ENCODE data around the gene FAR2.
"Not testable (repeated sequence)": the region's sequence is repeated elsewhere in the genome, so short reads cannot be mapped to it uniquely, and the experiment has no call there.

Gene FAR2

DNA sequence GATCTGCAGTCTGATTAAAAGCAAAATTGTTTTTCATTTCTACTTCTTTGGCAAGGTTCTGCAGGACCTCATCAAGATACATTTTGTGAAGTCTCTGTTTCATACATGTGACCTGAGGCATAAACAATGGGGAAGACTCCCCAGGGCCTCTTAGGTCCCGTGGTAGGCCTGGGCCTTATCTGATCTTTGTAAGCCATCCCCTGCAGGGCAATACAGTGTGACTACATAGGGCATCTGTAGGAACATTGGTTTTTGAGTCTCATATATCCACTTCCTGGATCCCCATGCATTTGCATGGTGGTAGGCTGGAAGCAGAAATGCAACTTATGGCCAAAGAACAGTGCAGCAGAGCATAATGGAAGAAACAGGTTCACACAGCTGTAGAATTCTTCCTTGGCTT lies 6.0 kb downstream of the FAR2 start:
- no peak for DNase-seq

DNA sequence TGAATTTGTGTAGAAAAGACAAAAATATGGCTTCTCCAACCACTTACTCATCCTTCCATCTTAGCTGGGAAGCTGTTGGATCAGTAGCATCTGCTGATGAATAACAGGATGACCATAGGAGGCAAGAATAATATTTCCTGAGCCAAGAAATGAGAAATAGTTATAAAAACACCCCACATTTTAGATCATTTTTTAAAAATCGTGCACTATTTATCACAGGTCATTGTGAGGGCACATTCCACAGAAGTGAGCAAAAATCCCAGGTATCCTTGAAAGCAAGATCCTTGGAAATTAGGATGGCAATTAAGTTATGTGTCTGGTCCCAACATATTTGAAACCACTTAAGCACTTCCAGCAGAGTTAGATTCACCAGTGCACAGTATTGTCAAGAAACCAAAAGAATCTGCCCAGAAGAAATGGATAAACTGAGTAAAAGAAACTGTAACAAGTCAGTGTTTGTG lies 8.4 kb downstream of the FAR2 start:
- DNase-seq, result no peak

DNA sequence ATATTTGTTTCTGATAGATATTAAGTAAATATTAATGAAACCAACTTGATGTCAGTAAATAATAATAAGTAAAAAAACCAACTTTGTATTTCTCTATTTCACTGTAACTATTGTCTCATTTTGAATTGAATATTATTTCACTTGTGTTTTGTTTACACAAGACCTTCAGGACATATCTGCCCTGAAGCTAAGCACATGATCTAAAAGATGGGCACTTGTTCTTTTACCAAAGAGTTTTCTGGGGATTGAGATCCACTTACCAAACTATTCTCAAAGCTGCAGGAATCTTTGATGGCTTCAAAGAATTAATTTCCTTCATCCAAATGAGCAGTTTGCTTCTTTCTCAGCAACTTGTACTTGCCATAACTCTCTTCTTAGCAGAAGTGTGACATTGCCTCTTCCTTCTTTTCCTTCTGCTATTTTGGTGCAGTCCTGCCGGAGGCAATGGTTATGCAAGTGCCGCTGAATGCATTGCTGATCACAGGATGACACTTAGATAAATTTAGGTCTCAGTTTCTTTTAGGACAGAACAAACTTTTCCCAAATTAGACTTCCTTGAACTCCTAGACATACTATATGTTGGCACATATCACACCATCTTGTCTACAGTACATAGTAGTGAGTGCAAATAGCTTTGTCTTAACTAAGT lies 9.2 kb downstream of the FAR2 start:
- DNase-seq, result no peak

DNA sequence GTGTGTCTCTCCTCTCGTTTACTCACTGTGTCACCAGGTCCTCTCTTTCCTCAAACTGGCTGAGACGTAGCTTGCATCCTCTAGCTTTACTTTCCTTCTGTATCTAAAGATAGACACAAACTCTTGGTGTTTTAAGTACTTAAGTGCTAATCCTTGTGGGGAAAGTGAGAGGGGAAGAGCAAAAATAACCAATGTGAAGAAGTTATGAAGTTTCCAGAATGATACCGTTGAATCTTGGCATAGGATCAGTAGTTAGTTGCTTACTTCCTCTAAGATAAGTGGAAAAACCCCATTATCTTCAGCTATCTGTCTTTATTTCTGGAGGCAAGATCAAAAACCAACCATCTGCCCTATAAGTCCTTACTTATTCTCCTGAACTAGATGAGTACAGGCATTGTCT lies 10.6 kb downstream of the FAR2 start:
- no peak for DNase-seq

DNA sequence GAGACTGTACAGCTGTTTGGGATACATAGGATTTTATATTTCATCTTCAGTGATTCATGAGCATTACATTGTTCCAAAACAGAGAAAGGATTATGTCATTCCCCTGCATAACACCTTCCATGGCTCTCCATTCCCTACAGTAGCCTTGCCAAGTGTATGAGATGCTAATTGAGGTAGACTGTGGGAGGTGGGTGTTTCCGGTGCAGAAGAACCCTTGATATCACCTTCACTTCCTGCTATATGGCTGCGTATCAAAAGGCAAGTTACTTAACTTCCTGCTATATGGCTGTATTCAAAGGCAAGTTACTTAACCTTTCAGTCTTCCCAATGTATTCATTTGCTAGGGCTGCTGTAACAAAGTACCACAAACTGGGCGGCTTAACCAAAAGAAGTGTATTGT lies 11.2 kb downstream of the FAR2 start:
- no peak for DNase-seq

DNA sequence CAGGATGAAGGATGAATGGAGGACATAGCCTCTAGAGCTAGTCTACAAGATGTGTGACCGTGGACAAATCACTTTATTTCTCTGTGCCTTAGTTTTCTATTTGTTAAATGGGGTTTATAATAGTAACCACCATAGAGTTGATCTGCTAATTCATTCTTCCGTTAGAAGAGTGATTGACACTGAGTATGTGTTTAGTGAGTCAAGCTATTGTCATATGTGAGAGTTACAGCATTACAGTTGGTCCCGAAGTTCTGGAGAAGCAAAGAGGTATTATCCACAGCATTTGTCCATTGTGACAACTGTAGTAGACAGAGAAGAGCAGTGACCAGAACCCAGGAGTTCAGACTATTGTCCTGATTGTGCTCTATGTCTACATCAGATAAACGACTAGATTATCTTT lies 14.1 kb downstream of the FAR2 start:
- no peak for DNase-seq

DNA sequence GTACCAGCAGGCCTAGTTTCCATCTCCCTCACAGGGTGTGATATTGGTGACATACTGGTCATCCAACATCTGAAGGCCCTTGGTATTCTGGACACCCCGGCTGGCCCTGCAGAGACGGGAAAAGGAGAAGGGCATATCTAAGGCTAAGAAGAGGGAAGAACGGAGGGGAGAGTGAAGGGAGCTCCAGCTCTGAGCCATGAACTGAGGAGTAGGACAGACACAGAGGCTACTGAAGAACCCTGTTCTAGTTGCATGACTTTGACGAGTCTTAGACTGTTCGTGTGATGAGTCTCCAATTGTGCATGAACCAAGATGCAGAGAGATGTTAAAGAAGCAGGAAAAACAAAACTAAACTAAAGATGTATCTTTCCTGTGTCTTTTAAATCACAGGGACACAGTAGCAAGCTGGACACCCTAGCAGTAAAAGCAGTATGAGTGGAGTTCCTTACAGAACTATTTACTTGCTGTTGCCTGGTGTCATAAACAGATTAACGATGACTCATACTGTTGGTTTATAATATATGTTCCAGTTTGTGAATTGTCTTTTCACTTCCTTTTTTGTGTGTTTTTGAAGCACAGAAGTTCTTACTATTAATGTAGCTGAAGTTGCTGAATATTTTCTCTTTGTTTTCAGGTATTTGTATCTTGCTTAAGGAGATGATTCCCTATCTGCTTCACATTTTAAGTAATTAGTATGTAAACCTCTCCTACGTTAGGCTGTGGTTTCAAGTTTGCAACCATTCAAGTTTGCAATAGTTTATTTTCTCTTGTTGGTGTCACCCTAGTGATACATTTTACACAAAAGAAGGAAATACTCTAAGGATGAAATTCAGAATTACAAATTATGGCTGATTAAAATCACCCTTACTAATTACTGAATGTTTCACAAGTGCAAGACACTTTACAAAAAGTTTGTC lies 15.7 kb downstream of the FAR2 start:
- DNase-seq, result no peak

DNA sequence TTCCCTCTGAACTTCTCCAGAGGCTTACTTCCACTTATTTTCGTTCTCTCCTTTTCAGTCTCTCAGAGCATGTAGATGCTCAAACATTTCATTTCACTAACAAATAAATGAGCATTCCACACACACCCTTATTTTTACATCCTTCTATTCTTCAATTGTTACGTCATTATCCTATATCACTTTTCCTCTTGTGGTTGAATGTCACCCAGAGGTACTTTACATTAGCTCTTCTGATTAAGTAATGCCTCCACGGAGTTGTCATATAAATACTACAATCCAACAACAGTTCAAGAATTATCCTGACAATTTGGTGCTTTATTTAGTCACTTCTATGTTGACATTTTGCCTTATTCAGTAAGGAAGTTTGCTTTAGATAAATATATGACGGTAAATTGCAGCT lies 18.4 kb downstream of the FAR2 start:
- no peak for DNase-seq

DNA sequence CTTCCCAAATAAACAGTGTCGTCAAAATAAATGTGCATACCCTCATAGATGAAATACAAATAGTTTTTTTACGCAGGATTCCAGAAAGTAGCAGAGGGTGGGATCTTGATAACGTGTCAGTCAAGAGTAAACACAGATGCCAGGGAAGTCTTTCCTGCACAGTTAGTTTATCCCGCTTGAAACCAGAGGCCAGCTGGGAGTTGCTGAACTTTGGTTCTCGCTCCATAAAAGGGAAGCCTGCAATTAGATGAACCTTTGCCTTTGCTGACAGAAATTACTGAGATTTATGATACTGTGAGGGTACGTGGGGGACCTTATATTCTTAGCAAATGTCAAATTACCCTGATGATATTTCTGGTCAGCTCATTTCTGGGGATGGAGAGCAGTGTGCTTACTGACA lies 18.9 kb downstream of the FAR2 start:
- DNase-seq, result no peak

DNA sequence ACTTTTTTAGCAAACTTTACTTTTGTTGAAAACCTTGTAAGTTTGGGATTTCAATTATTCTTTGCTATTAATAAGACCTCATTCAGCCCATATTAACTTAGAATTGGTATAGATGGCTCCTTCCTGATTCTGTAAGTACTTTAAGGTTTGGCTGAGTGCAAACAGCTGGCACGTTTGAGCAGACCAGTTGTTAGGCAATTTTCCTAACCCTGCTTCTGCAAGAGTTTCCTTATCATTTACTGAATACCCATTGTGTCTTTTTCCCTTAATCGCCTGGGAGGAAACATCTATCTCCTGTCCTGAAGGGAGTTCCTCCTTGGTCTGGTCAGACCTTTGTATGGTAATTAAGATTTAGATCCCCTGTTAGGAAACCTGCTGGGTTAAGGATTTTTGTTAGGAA lies 20.9 kb downstream of the FAR2 start:
- DNase-seq, result not testable (repeated sequence)

DNA sequence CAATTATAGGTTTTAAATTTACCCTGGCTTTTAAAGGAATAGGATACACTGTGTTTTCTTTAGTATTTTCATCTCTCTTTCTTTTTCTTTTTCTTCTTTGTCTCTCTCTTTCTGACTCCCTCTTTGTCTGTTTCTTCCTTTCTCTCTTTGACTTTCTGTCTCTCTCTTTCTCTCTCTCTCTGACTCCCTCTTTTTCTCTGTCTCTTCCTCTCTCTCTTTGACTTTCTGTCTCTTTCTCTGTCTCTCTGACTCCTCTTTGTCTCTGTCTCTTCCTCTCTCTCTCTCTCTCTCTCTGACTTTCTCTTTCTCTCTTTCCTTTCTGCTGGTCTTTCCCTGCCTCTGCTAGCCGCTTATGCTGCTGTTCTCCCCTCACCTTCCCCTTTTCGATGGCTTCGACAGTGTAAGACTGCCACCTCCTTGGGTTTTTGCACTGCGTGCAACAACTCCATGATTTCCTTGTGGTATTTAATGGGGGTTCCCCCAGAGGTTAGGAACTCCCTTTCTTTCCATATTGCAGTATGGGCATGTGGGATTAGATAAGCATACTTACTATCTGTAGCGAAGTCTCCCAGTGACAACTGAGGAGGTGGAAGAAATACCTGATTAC lies 21.5 kb downstream of the FAR2 start:
- not testable (repeated sequence) for DNase-seq

DNA sequence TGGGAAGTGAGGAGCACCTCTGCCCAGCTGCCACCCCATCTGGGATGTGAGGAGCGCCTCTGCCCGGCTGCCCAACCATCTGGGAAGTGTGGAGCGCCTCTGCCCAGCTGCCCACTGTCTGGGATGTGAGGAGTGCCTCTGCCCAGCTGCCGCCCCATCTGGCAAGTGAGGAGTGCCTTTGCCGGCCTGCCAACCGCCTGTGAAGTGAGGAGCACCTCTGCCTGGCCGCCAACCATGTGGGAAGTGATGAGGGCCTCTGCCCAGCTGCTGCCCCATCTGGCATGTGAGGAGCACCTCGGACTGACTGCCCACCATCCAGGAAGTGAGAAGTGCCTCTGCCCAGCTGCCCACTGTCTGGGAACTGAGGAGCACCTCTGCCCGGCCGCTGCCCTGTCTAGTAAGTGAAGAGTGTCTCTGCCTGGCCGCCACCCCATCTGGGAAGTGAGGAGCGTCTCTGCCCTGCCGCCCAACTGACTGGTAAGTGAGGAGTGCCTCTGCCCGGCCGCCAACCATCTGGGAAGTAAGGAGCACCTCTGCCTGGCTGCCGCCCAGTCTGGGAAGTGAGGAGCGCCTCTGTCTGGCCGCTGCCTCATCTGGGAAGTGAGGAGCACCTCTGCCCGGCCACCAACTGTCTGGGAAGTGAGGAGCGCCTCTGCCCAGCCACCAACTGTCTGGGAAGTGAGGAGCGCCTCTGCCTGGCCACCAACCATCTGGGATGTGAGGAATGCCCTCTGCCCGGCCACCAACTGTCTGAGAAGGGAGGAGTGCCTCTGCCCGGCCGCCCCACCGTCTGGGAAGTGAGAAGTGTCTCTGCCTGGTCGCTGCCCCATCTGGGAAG lies 22.6 kb downstream of the FAR2 start:
- DNase-seq, result no peak

DNA sequence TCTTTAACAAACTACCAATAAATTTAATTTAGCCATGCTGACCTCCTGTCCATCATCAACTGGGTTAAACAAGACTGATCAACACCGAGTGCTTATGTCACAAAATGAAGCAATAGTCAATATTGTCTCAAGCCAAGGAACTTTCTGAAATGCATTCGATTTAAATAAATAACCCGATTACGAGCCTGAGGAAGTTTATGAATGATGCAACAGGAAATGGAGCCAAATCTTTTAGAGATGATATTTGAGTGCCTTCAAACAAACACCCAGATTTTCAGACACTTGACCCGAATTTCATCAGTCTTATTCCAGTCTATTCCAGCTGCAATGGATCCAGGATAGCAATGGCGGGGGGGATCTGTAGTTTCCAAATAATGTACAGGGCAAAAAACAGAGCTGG lies 27.9 kb downstream of the FAR2 start:
- DNase-seq, result no peak

DNA sequence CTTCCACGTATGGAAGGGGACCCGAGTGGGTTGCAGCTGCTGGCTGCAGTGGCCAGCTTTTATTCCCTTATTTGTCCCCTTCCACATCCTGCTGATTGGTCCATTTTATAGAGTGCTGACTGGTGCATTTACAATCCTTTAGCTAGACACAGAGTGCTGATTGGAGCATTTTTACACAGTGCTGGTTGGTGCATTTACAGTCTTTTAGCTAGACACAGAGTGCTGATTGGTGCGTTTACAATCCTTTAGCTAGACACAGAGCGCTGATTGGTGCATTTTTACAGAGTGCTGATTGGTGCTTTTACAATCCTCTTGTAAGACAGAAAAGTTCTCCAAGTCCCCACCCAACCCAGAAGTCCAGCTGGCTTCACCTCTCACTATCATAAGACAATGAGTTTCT lies 33.2 kb downstream of the FAR2 start:
- DNase-seq, result not testable (repeated sequence)

DNA sequence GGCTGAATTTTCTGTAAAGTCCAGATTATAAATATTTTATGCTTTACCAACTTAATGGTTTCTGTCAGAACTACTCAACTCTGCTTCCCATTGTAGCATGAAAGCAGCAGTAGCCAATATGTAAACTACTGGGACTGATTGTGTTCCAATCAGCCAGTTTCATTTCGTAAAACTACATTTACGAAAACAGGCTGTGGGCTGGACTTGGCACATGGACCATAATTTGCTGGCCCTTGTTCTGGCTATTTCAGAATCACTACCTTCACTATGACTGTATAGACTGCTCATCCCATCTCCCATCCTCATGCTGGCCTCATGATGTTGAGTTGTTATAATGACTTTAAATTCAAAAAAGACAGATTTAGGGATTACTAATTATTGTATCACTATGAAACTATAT lies 38.7 kb downstream of the FAR2 start:
- DNase-seq, result no peak

DNA sequence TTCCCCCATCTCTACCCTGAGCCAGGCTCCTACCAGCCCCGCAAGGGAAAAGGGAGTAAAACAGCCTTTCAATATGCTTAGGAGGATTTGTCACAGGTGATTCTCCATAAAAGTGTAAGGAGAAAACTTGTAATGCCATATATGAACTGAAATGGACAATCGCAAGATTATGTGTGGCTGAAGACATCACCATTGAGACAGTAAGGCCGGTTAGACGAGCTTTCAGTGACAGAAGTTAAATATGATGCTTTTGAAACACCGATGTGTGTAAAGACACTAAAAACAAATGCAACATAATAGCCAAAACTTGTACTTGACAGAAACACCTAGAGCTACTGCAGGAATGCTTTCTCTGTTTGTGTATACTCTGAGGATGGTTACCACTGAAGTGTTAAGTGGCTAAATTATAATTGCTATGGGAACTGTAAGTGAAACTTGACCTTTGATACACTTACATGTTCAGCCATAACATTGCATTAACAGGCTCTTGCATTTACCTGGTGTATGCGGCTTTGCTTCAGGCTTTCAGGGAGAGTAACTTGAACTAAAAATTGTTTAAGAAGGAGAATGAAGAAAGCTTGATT lies 42.3 kb downstream of the FAR2 start:
- DNase-seq, result no peak

DNA sequence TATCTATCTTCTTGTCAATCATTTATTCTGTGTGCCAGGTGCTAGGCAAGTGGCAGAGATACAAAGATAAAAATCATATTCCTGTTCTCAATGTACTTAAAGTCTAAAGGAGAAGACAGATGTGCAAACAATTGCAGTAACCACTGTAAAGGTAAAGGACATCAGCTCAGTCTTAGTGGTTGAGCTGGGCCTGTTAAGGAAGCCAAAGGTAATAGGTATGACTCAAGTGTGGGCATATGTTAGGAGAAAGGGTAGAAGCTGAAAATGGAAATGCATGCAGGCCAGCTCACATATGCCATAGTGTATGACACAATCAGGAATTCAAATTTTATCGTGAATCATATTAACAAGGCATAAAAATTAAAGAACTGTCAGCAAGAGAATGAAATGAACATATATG lies 49.8 kb downstream of the FAR2 start:
- no peak for DNase-seq

DNA sequence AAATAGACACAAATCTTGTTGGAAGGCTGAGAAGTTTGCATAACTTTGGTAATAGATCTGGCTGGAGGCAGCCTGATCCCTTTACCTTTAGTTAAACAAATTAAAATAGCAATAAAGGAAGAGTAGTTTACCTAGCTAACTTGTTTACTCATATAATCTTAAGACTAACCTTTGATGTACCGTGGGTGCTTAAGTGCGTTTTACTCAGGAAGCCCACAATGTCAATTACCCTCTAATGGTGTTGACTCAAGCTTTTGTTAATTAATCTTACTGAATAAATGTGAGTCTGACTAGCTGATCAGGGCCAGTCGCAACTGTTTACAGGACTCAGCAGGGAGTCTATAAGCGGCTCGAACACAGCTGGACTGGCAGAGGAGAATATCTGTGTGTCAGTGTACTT lies 51.5 kb downstream of the FAR2 start:
- DNase-seq, result no peak

DNA sequence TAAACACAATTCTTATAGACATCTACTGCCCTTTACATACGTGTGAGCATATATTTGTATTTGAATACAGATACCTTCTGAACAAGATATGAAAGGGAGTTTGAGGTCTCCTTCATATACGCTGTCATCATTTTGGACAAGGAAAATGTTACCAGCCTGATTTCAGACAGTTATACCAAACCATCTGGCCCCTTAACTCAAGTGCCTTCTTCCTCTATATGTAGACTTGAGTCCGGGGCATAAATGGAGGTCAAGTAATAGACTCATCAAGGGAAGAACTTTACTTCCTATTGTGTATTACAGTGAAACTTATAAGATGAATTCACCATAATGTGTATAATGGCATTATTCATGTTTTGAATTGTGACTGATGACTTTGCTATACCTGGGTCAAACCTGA lies 52.2 kb downstream of the FAR2 start:
- no peak for DNase-seq

DNA sequence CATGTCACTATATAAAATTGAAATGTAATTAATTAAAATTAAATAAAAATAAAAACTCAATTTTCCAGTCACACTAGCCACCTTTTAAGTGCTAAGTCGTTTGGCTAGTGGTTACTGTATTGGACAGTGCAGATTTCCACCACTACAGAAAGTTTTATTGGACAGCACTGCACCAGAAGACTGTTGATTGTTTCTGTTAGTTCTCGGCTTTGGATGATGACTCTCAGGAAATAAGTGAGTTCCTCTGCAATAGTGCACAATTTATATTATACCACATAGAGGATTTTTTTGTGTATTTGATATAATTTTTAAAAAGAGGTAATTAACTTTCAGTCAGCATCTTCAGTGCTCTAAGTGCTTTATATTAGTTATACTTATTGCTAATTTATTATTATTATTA lies 52.7 kb downstream of the FAR2 start:
- DNase-seq, result no peak

DNA sequence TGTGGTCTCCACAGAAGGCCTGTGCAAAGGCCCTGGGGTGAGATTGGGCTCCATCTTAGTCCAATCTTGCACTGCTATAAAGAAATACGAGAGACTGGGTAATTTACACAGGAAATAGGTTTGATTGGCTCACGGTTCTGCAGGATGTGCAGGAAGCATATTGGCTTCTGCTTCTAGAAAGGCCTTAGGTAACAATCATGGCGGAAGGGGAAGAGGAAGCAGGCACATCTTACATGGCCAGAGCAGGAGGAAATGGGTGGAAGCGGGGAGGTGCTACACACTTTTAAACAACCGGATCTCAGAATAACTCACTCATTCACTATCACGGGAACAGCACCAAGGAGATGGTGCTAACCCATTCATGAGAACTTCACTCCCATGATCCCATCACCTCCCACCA lies 55.4 kb downstream of the FAR2 start:
- DNase-seq, result no peak

DNA sequence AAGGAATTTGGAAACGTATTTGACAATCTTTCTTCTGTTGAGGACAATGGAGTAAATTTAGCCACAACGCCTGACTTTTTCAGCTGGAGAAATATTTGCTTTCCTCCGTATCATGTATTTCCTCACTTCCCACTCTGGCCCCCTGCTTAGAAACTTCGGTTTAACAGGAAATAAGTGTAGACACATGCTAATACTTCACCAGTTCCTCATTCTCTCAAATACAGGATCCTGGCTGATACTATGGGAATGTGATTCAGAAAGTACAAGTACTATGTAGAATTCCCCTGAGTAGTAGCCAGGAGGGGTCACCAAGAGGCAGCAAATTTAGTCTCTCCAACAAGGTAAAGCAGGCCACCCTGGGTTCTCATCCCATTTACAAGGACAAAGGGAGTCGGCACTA lies 58.0 kb downstream of the FAR2 start:
- no peak for DNase-seq

DNA sequence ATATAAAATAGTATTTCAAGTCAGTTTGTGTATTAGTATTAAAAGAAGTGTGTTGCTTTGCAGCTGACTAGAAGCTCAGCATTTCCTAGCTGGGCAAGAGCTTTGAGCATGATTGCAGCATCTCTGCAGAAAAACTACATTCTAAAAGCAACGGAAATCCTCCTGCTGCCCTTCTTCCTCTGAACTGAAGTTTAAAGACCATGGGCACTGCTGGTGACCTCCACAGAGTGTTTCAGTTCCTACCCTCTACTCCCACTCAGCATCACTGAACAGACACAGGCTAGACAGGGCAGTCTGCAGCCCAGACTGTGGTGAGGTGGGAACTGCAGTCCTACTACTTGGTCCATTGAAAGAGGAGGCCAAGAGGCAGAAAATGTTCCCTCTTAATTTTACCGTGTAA lies 59.0 kb downstream of the FAR2 start:
- DNase-seq, result no peak

Data from stimulated activated CD4-positive, alpha-beta T cell treated with anti-CD3 and anti-CD28 coated beads, Interleukin-2, amount 100 ng/mL, for 24 hours (primary cell).